ENCODE measurements around the gene FGD5.

Gene FGD5

GRCh38 chr3:14867936-14868570 lies 49.3 kb downstream of the FGD5 start:
- TF ChIP-seq CTCF (IDR thresholded peaks at IDR 0.05; ENCODE audit: low read depth, low read length): no peak
- H3K27me3 ChIP-seq: no peaks in the 10 kb centered on the region
- H3K36me3 ChIP-seq: no peaks in the 10 kb centered on the region
- H3K9me3 ChIP-seq: no peaks in the 10 kb centered on the region
- no peak for DNase-seq
- no peak overlapping the region for H3K4me3 ChIP-seq (ENCODE audit: low read depth, low read length)
- no peaks in the 10 kb centered on the region for H3K4me1 ChIP-seq

GRCh38 chr3:14869917-14870782 lies 51.4 kb downstream of the FGD5 start:
- Histone ChIP-seq H3K4me1 (no peaks in the 10 kb centered on the region), H3K36me3 (no peaks in the 10 kb centered on the region), H3K9me3 (no peaks in the 10 kb centered on the region), H3K27me3 (no peaks in the 10 kb centered on the region), H3K4me3 (ENCODE audit: low read depth, low read length) (no peak overlapping the region)
- DNase-seq: no peak
- no peak for TF ChIP-seq CTCF (IDR thresholded peaks at IDR 0.05; ENCODE audit: low read depth, low read length)

- Histone ChIP-seq H3K9me3 (no peaks in the 10 kb centered on the region), H3K27me3 (no peaks in the 10 kb centered on the region), H3K4me1 (no peaks in the 10 kb centered on the region), H3K4me3 (ENCODE audit: low read depth, low read length) (no peak overlapping the region), H3K36me3 (no peaks in the 10 kb centered on the region)
- no peak for TF ChIP-seq CTCF (IDR thresholded peaks at IDR 0.05; ENCODE audit: low read depth, low read length)
- DNase-seq: no peak
Observed at GRCh38 chr3:14870783-14871060, 52.0 kb downstream of the FGD5 start.

GRCh38 chr3:14871456-14872200 lies 52.9 kb downstream of the FGD5 start:
- no peak for DNase-seq
- Histone ChIP-seq H3K4me3 (ENCODE audit: low read depth, low read length) (no peak overlapping the region), H3K36me3 (no peaks in the 10 kb centered on the region), H3K4me1 (no peaks in the 10 kb centered on the region), H3K27me3 (no peaks in the 10 kb centered on the region), H3K9me3 (no peaks in the 10 kb centered on the region)
- no peak for TF ChIP-seq CTCF (IDR thresholded peaks at IDR 0.05; ENCODE audit: low read depth, low read length)

GRCh38 chr3:14872706-14873105 lies 53.9 kb downstream of the FGD5 start:
- DNase-seq: no peak
- no peaks in the 10 kb centered on the region for H3K4me1 ChIP-seq
- H3K9me3 ChIP-seq: no peaks in the 10 kb centered on the region
- no peak overlapping the region for H3K4me3 ChIP-seq (ENCODE audit: low read depth, low read length)
- no peaks in the 10 kb centered on the region for H3K36me3 ChIP-seq
- no peak for TF ChIP-seq CTCF (IDR thresholded peaks at IDR 0.05; ENCODE audit: low read depth, low read length)
- H3K27me3 ChIP-seq: no peaks in the 10 kb centered on the region
